ENCODE measurements around the gene APOBEC3B. TPM values are rescaled to one million over a fixed set of nuclear protein-coding genes. Genes with fewer than 3 reads are reported as not detected.

APOBEC3B gene
- total RNA-seq, result 67.3 and 68.1 TPM in 2 replicates

DNA sequence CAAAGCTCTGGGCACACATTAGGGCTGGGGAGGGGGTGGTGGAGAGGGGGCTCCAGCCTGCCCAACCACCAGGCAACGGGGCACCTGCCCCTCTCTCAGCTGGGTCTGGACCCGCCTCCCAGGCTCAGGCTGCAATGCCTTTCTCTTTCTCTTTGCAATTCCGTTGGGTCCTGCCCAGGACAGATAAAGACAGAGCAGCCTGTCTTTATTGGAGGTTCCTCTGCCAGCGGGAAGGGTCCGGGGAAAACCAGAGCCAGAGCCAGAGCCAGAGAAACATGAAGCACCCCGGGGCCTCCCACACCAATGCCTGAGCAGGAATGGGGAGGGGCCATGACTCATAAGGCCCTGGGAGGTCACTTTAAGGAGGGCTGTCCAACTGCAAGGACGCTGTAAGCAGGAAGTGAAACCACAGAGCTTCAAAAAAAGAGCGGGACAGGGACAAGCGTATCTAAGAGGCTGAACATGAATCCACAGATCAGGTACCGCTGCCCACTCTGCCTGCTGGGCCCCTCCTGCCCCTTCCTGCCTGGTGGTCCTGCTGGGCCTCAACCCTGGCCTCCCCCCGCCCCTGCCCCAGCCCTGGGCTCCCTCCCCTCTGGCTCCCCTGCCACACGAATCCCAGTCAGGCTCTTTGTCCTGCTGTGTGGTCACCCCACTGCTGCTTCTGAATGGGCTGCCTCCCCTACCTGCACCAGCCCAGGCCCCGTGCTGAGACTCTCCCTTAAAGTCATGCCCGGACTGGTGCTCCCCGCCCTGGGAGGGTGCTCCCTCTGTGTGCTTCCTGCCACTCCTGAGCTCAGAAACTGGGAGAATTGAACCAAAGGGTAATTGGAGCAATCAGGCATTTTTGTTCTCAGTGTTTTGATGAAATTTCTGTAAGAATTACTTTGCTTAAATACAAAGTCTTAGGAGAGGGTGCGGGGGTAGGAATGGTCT lies at the start of gene APOBEC3B:
TSS of gene APOBEC3B (plus strand) at position 356 of the 936 bp plus-strand sequence. CDS start at position 463, 107 bp downstream.
- H3K4me3 ChIP-seq (ENCODE audit: low read depth, low read length), result peak within 1 kb of the TSS; percentile 41
- DNase-seq (ENCODE audit: low read depth), result peak; percentile 81
- TF ChIP-seq, protein P1, sequence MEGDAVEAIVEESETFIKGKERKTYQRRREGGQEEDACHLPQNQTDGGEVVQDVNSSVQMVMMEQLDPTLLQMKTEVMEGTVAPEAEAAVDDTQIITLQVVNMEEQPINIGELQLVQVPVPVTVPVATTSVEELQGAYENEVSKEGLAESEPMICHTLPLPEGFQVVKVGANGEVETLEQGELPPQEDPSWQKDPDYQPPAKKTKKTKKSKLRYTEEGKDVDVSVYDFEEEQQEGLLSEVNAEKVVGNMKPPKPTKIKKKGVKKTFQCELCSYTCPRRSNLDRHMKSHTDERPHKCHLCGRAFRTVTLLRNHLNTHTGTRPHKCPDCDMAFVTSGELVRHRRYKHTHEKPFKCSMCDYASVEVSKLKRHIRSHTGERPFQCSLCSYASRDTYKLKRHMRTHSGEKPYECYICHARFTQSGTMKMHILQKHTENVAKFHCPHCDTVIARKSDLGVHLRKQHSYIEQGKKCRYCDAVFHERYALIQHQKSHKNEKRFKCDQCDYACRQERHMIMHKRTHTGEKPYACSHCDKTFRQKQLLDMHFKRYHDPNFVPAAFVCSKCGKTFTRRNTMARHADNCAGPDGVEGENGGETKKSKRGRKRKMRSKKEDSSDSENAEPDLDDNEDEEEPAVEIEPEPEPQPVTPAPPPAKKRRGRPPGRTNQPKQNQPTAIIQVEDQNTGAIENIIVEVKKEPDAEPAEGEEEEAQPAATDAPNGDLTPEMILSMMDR (conservative IDR thresholded peaks at IDR 0.05; ENCODE audit: low read depth, low read length), result no peak

DNA sequence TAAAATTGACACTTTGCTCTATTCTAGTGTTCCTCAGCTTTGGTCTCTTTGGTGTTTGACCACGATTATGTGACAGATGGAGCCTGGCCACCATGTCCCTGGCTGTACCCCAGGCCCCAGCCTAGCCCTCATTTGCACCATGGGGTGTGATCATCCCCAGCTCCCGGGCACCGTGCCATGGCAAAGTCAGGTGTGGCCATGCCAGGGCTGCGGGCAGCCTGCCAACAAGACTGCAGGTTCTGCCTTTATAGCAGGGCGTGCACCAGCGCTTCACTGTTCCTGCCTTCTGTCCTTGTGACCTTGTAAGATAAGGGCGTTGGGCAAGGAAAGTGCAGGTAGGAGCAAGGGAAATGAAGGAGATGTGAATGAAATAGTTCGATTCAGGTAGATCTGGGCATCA lies 47.1 kb upstream of the APOBEC3B start:
- TF ChIP-seq, protein P1 (conservative IDR thresholded peaks at IDR 0.05; ENCODE audit: low read depth, low read length), result no peak
- no peak for DNase-seq (ENCODE audit: low read depth)
- H3K4me3 ChIP-seq (ENCODE audit: low read depth, low read length), result no peak overlapping the region

DNA sequence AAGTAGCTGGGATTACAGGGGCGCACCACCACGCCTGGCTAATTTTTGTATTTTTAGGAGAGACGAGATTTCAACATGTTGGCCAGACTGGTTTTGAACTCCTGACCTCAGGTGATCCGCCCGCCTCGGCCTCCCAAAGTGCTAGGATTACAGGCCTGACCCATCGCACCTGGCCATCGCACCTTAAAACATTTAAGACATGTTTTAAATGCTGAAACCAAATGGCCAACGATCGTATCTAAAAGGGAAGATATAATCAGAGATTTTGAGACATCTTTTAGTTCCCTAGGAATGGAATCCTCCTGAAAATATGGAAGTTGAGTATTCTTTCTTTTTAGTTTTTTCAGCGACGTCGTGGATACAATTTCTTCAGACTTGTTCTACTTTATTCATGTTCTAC lies 46.5 kb upstream of the APOBEC3B start:
- TF ChIP-seq, protein P1 (conservative IDR thresholded peaks at IDR 0.05; ENCODE audit: low read depth, low read length), result no peak
- no peak overlapping the region for H3K4me3 ChIP-seq (ENCODE audit: low read depth, low read length)
- no peak for DNase-seq (ENCODE audit: low read depth)

- H3K4me3 ChIP-seq (ENCODE audit: low read depth, low read length), result no peak overlapping the region
- TF ChIP-seq, protein P1 (conservative IDR thresholded peaks at IDR 0.05; ENCODE audit: low read depth, low read length), result no peak
- DNase-seq (ENCODE audit: low read depth), result no peak
Measured at GRCh38 chr22:38936562-38936961, 45.6 kb upstream of the APOBEC3B start.

GRCh38 chr22:38937036-38937435 lies 45.1 kb upstream of the APOBEC3B start:
- TF ChIP-seq, protein P1 (conservative IDR thresholded peaks at IDR 0.05; ENCODE audit: low read depth, low read length), result no peak
- no peak for DNase-seq (ENCODE audit: low read depth)
- no peak overlapping the region for H3K4me3 ChIP-seq (ENCODE audit: low read depth, low read length)

DNA sequence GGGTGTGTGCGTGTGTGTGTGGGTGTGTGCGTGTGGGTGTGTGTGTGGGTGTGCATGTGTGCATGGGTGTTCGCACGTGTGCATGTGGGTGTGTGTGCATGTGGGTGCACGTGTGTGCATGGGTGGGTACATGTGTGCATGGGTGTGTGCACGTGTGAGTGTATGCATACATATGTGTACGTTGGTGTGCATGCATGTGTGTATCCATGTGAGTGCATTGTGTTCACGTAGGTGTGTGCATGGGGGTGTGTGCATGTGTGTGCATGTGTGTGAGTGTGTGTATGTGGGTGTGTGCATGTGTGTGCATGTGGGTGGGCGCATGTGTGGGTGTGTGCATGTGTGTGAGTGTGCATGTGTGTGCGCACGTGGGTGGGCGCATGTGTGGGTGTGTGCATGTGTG lies 44.6 kb upstream of the APOBEC3B start:
- DNase-seq (ENCODE audit: low read depth), result no peak
- H3K4me3 ChIP-seq (ENCODE audit: low read depth, low read length), result no peak overlapping the region
- TF ChIP-seq, protein P1 (conservative IDR thresholded peaks at IDR 0.05; ENCODE audit: low read depth, low read length), result no peak
